ENCODE data around the gene SMARCA1.

The SMARCA1 gene

GRCh38 chrX:129530410-129530809 lies 7.1 kb upstream of the SMARCA1 start:
- no peak for DNase-seq (ENCODE audit: low read depth)

- DNase-seq (ENCODE audit: low read depth): no peak
These were observed 6.5 kb upstream of the SMARCA1 start for GRCh38 chrX:129529685-129530281.

- no peak for DNase-seq (ENCODE audit: low read depth)
These were observed 2.6 kb upstream of the SMARCA1 start for GRCh38 chrX:129525896-129526295.

GRCh38 chrX:129525162-129525561 lies 1.9 kb upstream of the SMARCA1 start:
- no peak for DNase-seq (ENCODE audit: low read depth)

- no peak for DNase-seq (ENCODE audit: low read depth)
These were observed 1.1 kb upstream of the SMARCA1 start for GRCh38 chrX:129524250-129524850.

GRCh38 chrX:129522184-129523078 lies 859 bp downstream of the SMARCA1 start:
- DNase-seq (ENCODE audit: low read depth): no peak

- no peak for DNase-seq (ENCODE audit: low read depth)
These were observed 3.1 kb downstream of the SMARCA1 start for GRCh38 chrX:129520151-129520550.

- DNase-seq (ENCODE audit: low read depth): no peak
These were observed 6.9 kb downstream of the SMARCA1 start for GRCh38 chrX:129516402-129516801.

GRCh38 chrX:129512409-129512808 lies 10.9 kb downstream of the SMARCA1 start:
- DNase-seq (ENCODE audit: low read depth): no peak

- no peak for DNase-seq (ENCODE audit: low read depth)
These were observed 11.6 kb downstream of the SMARCA1 start for GRCh38 chrX:129511689-129512088.

GRCh38 chrX:129510331-129510730 lies 13.0 kb downstream of the SMARCA1 start:
- DNase-seq (ENCODE audit: low read depth): no peak

- no peak for DNase-seq (ENCODE audit: low read depth)
These were observed 26.0 kb downstream of the SMARCA1 start for GRCh38 chrX:129497146-129497843.

- DNase-seq (ENCODE audit: low read depth): peak; percentile 24
These were observed 26.7 kb downstream of the SMARCA1 start for GRCh38 chrX:129496625-129497024.

- peak; percentile 23 for DNase-seq (ENCODE audit: low read depth)
These were observed 27.4 kb downstream of the SMARCA1 start for GRCh38 chrX:129495900-129496299.

GRCh38 chrX:129494887-129495286 lies 28.4 kb downstream of the SMARCA1 start:
- no peak for DNase-seq (ENCODE audit: low read depth)

- peak; percentile 42 for DNase-seq (ENCODE audit: low read depth)
These were observed 29.6 kb downstream of the SMARCA1 start for GRCh38 chrX:129493643-129494042.

GRCh38 chrX:129490330-129490729 lies 33.0 kb downstream of the SMARCA1 start:
- no peak for DNase-seq (ENCODE audit: low read depth)

- DNase-seq (ENCODE audit: low read depth): no peak
These were observed 34.9 kb downstream of the SMARCA1 start for GRCh38 chrX:129488359-129488758.

GRCh38 chrX:129480889-129481288 lies 42.4 kb downstream of the SMARCA1 start:
- no peak for DNase-seq (ENCODE audit: low read depth)

GRCh38 chrX:129478516-129478915 lies 44.8 kb downstream of the SMARCA1 start:
- DNase-seq (ENCODE audit: low read depth): no peak

GRCh38 chrX:129472116-129472515 lies 51.2 kb downstream of the SMARCA1 start:
- DNase-seq (ENCODE audit: low read depth): no peak

- DNase-seq (ENCODE audit: low read depth): no peak
These were observed 60.6 kb downstream of the SMARCA1 start for GRCh38 chrX:129462707-129463106.
